DOHH2 (cell line): Measurements from ENCODE around the gene DTNB.

Experiments used
- EZH2phosphoT487 ChIP-seq: fragments of 200-600 bp; sonication (generic); IDR thresholded peaks from 2 replicates; pipeline ENCODE4 v1.6.1; 2017; ENCODE audit warnings: borderline replicate concordance, mild to moderate bottlenecking, antibody characterized with exemption, low read length, moderate library complexity, mixed read lengths
- TF ChIP-seq, protein P1 (sequence below): fragments of 200-600 bp; sonication (generic); IDR thresholded peaks from one replicate; pipeline ENCODE4 v1.5.1; 2014; ENCODE audit warnings: antibody characterized with exemption, mild to moderate bottlenecking, low read depth, low read length; ENCODE audit not compliant: poor library complexity, severe bottlenecking

DNA sequence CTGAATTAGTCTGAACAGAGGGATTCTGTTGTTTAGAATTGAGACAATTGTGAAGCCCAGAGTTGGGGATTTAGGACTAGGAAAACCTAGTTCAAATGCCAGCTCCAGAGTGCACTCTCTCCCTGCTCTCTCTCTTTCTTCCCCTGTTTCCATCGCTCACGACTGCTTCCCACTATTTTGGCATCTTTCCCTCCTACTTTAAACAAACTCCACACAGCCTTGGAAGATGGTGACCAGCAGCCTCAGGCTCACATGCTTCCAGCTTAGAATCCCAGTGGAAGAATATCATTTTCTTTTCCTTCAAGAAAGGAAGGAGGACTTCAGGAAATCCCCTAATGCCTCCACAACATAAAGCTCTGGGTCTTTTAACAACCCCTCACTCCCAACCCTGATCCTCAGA lies 325.5 kb downstream of the DTNB start:
- TF ChIP-seq, protein P1, sequence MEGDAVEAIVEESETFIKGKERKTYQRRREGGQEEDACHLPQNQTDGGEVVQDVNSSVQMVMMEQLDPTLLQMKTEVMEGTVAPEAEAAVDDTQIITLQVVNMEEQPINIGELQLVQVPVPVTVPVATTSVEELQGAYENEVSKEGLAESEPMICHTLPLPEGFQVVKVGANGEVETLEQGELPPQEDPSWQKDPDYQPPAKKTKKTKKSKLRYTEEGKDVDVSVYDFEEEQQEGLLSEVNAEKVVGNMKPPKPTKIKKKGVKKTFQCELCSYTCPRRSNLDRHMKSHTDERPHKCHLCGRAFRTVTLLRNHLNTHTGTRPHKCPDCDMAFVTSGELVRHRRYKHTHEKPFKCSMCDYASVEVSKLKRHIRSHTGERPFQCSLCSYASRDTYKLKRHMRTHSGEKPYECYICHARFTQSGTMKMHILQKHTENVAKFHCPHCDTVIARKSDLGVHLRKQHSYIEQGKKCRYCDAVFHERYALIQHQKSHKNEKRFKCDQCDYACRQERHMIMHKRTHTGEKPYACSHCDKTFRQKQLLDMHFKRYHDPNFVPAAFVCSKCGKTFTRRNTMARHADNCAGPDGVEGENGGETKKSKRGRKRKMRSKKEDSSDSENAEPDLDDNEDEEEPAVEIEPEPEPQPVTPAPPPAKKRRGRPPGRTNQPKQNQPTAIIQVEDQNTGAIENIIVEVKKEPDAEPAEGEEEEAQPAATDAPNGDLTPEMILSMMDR: no peak
- TF ChIP-seq EZH2phosphoT487: no peak
